DMS153 treated with DMSO at 0.1 percent for 48 hours (cell line): Measurements from ENCODE around the gene BCL2L14.

Experiments used
- DNase-seq: peaks from one replicate; lab custom pipeline; 2025; ENCODE audit not compliant: unreplicated experiment; lab: John Stamatoyannopoulos, UW

BCL2L14 gene

DNA sequence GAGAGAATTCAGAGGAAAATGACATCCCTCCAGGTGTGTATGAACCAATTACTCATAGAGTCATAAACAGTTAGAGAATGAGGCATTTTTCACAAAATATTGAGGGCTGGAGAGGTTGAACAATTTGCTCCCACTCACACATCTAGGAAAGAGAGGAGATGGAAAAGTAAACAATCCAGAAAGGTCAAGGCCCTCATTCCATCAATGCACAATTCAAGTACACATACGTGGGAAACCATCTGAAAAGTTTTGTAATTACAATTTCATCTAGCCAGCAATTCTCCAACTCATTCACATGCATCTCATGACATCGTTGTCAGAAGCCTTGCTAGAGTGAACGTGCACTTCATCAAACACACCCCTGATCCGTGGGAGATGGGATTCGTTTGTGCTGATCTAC, 15.7 kb upstream of the BCL2L14 start:
- DNase-seq: no peak

DNA sequence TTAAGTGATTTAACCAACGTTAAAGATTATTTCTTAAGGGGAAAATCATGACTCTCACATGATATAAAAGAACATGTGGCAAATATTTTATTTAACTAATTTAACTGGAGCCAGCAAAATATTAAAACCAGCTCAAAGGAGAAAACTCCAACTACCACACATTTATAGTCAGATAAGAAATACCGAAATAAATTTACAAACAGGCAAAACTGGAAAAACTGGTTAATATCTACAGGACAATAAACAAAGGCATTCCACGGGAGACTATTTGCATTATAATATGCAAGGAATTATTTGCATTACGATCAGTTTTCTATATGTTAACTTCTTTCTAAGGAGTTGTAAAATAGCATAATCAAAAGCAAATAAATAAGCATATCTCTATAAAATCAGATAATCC, 13.8 kb upstream of the BCL2L14 start:
- DNase-seq: no peak

DNA sequence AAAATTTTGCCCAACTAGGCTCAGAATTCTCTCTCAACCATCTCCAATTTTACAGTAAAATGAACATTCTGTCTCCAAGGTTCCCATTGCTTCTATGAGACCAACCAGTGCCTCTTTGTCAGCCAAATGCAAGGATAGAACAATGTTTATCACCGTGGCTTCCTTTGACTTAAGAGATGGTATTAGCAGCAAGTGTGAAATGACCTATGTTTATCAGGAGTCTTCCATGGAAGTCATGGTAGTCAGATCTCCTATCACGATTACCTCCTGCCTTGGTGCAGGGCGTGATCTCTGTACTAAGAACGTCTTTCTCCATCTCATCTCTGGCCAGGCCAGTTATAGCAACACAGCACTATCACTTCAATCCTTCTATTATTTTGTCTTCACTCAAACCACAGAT, 6.1 kb upstream of the BCL2L14 start:
- DNase-seq: no peak

DNA sequence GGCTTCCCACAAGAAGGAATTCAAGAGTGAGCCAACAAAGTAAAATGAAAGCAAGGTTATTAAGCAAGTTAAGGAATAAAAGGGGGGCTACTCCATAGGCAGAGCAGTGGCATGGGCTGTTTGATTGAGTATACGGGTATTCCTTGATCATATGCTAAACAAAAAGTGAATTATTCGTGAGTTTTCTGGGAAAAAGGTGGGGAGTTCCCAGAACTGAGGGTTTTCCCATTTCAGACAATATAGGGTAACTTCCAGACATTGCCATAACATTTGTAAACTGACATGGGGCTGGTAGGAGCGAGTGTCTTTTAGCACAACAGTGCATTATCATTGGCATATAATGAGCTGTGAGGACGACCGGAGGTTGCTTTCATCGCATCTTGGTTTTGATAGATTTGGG, 2.0 kb upstream of the BCL2L14 start:
- DNase-seq: no peak

DNA sequence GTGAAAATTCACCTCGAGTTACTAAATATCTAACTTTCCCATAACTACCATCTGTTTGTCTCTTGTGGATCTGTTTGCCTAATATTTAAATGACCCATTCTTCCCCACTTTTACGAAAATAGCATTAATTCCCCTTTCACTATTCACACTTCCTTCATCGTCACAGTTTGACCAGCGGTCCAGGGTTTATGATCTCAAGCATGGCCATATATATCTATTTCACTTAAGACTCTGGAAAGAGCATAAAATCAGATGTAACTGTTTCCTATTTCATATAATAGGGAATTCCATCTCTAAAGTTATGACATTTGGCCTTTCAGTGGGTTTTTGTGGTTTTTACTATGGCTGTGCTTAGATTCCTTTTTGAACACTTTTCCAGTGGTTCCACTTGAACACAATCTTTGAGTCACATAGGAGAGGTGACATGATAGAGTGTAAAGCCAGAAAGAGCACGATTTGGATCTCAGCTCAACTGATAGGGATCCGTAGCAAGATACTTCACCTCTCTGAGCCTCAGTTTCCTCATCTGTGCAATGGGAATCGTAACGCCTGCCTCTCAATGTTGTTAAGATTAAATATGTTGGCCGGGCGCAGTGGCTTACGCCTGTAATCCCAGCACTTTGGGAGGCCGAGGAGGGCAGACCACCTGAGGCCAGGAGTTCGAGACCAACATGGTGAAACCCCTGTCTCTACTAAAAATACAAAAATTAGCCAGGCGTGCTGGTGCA, 754 bp upstream of the BCL2L14 start:
- DNase-seq: no peak

DNA sequence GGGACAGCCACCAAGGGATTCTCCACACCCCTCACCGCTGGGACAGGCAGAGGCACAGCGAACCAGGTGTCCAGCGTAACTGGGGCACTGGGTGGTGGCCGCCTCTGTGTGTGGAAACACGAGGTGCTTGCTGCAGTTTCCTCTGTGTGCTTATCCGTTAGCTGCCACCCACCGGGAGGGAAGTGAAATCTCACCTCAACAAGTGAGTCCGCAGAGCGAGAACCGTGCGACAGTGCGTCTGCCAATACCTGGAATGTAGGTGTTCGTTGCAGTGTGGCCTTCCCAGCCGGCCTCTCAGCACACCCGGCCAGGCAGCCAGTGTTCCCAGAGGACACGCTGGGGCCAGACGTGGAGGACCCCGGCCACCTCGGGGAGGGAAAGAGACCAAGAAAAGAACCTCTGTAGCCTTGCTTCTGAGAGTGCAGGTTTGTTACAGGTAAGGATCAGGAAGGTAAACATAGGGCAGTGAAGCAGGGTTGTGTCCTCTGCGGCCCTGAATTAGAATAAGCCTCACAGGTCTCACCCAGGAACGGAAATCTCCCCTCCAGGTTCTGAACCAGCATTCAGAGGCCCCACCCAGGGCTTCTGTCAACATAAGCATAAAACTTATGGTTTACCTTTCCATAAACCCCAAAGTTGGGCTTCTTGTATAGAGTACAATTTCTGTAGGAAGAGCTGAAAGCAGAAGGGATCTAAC, 1.5 kb downstream of the BCL2L14 start:
- no peak for DNase-seq

DNA sequence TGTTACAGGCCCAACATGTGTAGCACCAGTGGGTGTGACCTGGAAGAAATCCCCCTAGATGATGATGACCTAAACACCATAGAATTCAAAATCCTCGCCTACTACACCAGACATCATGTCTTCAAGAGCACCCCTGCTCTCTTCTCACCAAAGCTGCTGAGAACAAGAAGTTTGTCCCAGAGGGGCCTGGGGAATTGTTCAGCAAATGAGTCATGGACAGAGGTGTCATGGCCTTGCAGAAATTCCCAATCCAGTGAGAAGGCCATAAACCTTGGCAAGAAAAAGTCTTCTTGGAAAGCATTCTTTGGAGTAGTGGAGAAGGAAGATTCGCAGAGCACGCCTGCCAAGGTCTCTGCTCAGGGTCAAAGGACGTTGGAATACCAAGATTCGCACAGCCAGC, 8.6 kb downstream of the BCL2L14 start:
- DNase-seq: no peak

DNA sequence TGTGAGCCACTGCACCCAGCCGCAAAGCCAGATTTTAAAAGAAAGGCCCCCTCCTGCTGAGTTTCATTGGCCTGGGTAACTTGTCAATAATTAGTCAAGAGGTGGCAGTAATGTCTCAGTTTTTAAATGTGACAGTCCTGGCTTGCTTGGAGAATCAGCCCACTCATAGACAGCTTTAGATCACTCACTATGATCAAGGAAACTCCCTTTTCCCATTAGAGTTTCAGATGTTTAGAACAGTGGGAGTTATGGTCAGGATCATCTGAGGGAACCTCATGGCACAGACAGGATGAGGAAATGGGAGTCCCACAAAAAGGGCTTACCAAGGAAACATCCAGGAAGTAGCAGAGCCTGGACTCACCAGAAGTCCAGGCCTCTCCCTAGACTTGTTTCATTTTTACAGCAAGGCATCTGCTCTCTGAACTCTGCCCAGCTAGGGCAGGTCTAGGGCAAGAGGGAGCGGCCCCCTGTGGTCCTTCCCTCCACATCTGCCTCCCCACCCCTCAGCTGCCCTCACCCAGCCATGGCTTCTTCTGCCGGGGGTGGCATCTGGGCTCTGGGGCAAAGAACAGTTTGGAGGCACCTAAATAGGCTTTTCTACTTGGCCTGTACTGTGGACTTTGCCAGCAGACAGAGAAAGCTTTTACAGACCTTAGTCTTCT, 11.2 kb downstream of the BCL2L14 start:
- DNase-seq: peak; percentile 54

DNA sequence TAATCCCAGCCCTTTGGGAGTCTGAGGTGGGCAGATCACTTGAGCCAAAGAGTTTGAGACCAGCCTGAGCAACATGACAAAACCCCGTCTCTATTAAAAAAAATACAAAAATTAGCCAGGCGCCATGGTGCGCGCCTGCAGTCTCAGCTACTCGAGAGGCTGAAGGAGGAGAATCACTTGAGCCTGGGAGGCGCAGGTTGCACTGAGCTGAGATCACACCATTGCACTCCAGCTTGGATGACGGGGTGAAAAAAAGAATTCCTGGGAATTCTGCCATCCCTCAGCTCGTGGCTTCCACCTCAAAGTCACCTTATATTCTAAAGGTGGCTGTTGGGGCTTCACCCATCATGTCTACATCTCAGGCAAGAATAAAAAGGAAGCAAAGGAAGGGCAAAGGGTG, 12.9 kb downstream of the BCL2L14 start:
- no peak for DNase-seq

DNA sequence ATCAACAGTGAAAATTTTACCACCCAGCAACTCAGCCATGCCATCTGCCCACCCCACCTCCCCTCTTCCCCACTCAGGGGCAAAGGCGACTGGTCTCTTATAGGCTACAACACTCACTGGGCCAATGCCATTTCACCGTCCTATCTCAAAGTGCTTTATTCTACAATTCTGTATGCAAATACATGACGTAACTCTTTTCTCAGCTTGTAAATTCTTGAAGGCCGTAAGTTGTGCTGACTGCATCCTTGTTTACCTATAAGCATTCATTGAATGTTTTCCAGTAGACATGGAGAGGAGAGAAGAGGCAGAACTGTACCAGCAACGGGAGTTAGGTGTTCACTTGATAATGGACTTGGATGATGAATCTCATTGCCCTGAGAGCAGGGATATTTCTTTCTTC, 15.6 kb downstream of the BCL2L14 start:
- no peak for DNase-seq

DNA sequence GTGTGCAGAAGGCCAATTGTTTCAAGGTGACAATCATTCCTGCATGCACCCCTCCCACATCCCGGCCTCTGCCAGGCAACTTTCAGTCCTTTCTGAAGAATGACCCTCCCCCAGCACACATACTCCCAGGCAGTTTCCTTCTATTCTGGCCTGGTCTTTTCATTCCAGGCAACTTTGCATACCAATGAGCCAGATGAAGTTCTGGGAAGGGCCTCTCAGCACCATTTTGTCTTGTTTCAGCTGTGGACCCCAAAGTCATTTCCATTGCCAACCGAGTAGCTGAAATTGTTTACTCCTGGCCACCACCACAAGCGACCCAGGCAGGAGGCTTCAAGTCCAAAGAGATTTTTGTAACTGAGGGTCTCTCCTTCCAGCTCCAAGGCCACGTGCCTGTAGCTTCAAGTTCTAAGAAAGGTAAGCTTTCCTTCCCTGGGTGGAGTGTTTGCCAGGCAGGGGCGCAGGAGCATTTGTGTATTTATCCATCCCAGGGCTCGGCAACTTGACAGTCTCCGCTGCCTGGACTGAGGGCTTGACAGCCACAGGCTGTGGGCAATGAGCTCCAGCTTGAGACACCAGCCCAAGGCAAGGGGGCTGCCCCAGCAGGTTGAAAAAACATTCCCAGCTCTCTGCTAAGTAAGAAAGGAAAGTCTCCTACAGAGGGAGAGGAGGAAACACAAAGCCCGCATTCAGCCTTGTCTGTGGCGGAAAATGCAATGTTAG, 16.4 kb downstream of the BCL2L14 start:
- no peak for DNase-seq

DNA sequence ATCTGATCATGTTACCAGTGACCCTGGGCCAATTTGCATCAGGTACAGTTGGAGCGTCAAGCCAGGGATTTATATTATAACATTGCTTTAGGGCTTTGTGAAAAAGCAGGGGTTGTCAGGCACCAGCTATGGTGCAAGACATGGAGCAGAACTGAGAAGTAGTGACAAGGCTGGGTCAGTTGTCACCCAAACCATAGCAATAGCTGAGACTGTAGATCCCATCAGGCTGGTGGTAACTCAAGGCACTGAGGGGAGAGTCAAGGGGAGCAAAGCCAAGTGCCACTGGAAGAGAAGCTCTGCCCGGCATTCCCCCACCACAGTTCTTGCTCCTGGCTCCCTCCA, 16.9 kb downstream of the BCL2L14 start:
- no peak for DNase-seq

DNA sequence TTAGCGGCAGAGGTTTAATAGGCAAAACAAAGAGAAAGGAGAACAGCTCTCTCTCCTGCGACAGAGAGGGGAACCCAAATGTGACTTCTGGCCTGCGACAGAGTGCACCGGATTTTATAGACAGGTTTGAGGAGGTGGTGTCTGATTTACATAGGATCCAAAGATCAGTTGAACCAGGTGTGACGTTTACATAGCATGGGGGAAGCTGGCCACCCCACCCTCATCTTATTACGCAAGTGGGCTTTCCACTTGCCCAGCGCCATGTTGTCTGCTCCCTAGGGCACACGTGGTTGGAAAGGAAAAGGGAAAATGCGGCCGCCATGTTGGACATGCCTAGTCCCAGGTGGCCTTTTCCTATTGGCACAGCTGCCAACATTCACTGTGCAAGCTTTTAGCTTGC, 17.4 kb downstream of the BCL2L14 start:
- DNase-seq: no peak

DNA sequence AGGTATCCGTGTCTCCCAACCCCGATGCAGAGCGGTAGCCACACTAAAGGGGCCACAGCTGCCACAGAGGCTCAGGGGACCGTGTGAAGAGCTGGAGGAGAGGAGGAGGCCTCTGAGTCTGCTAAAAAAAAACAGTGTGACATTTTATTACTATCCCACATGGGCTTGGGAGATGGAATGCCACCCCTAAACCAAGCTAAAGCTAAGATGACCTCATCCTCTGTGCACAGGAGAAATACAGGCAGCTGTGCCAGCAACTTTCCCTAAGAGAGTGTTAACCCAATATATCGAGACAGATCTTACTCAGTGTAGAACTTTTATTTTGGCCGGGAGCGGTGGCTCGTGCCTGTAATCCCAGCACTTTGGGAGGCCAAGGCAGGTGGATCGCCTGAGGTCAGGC, 18.0 kb downstream of the BCL2L14 start:
- no peak for DNase-seq

DNA sequence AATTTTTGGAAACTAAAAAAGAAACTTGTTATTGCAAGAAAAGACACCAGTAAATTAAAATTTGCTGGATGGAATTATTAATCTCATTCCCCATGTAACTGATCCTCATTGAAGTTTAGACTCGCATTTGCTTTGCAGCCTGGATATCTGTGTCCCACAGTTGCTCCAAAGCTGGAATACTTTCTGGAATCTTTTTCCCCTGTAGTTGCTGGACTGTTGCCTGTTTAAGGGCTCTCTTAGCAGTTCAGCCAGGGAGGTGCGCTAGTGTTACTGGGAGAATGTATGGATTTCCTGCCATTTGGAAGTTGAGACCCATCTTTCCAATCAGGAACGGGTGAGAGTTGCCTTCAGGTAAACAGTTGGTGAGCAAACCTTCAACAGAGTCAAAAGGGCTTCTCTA, 20.3 kb downstream of the BCL2L14 start:
- DNase-seq: no peak

DNA sequence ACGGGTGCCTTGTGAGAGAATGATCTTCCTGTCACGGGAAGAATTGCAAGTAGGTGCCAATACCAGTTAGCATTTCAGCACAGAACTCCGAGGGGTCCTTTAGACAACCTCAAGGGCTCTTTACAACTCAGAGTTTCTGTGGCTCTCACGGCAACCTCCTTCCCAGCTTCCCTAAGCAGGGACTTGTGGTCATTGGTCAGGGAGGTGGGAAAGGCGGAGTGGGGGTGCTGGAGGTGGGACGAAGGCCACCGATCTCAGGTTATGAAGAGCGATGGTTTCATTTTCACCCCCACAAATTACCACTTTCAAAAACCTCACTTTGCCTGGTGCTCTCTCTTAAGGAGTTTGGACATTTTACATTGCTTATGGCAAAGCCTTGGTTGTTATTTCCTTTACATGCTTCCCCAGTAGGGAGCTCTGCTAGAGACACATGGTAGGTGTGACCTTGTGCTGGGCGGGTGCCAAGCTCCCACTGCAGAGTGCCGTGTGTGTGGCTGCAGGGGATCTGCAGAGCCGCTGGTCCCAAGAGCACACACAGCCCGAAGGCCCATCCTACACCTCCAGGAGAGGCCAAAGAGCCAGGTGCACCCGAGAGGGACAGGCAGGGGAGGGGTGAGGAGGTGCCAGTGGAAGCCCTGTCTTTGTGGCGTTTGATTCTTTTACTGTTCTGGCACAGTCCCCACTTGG, 21.4 kb downstream of the BCL2L14 start:
- peak; percentile 56 for DNase-seq

DNA sequence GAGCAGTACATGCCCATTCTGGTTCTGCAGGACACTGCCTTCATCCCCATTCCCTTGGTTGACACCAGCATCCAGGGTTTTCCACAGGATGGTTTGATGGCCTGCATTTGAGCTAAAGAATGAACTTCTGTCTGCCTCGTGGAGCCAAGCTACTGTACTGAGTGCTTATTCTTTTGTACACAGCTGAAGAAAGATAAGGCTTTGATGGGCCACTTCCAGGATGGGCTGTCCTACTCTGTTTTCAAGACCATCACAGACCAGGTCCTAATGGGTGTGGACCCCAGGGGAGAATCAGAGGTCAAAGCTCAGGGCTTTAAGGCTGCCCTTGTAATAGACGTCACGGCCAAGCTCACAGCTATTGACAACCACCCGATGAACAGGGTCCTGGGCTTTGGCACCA, 23.7 kb downstream of the BCL2L14 start:
- no peak for DNase-seq

DNA sequence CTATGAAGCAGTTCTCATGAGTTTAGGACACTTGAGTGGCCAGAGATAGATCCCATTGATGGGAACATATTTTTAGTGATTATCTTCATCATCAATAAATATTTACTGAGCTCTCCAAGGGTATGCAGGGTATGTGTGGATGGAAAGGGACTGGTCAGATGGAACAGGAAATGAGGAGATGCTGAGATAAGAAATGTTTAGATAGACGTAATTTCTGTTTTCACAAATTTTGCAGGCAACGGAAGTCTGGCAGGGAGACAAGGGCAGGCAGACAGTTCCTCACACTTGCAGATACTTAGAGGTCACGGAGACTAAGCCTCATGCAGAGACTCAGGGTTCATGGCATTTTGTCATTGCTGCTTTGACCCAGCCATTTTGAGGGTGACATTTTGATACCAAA, 24.3 kb downstream of the BCL2L14 start:
- DNase-seq: no peak

DNA sequence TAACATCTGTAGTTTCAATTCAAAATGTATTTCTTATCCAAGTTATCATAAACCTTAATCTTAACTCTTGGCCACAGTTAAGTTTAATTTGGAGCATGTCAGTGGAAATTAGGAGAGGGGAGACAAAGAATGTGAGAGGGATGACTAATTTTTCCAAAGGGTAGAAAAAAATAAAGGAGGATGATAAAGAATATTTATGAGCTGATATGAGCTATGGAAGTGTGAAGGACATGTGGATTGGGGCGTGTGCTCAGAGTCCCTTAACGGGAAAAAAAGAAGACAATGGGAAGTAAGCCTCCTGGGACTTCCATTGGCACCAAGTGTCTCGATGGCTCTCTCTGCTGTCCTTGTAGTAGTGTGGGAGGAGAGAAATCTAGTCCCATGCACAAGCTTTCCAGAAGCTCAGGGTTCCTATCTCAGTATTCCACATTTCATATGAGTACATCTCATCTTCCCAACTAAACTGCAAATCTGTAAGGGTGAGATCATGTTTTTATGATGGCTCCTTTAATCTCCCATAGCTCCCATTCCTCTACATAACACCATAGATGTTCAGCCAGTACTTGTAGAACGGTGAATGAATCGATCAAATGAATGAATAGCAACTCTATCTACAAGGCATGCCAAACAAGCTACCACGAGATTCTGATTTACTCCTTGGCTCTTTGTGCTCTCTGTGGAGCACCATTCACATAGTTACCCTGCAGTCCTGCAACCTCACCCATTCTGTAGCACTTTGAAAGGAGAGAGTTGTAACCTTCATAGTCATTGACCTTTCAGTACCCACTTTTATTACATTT, 27.4 kb downstream of the BCL2L14 start:
- no peak for DNase-seq

DNA sequence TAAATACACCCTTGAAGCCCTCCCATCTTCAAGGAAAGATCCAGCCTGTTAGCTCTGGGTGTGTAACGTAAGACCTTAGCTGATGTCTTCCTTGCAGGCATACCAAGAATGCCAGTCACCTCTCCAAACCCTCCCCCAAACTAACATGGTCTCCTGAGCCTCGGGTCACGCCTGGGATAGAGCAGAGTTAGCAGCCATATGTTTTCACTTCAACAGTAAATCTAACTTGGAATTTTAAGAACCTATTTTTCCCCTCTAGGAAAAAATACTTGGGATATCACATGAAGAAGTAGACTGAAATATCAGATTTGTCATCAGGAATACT, 27.9 kb downstream of the BCL2L14 start:
- DNase-seq: no peak

DNA sequence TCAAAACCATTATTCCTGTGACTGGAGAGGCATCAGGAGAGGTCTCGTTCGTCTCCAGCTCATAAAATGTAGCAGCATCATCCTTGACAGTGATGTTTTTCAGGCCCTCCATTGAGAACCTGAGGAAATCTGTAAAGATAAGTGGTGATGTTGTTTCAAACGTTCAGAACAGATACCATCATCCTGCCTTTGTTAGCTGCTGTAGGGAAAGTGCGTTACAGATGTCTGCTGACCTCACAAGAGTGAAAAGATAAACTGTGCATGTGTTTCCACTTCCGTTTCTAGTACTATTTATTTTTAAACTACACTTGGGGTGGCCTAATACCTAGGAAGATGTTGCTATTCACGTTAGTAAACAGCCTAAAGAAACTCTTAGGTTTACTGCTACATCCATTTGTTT, 28.4 kb downstream of the BCL2L14 start:
- no peak for DNase-seq
